ENCODE measurements around the gene CLRN1.
A peak's percentile ranks its signal among the peaks of the same experiment; 100 is the strongest.

CLRN1 gene

GRCh38 chr3:151011427-151011826 lies 38.9 kb upstream of the CLRN1 start:
- peak; percentile 3 for DNase-seq (ENCODE audit: low read depth)
- no peak overlapping the region for H3K4me3 ChIP-seq (ENCODE audit: control insufficient read depth, low read depth, low read length)
- no peak for TF ChIP-seq CTCF (IDR thresholded peaks at IDR 0.05; ENCODE audit: control insufficient read depth, insufficient read depth, low read depth, low read length, missing control alignments)

GRCh38 chr3:151009981-151010380 lies 37.5 kb upstream of the CLRN1 start:
- TF ChIP-seq CTCF (IDR thresholded peaks at IDR 0.05; ENCODE audit: control insufficient read depth, insufficient read depth, low read depth, low read length, missing control alignments), result no peak
- H3K4me3 ChIP-seq (ENCODE audit: control insufficient read depth, low read depth, low read length), result no peak overlapping the region
- no peak for DNase-seq (ENCODE audit: low read depth)

GRCh38 chr3:151009430-151009829 lies 36.9 kb upstream of the CLRN1 start:
- no peak for TF ChIP-seq CTCF (IDR thresholded peaks at IDR 0.05; ENCODE audit: control insufficient read depth, insufficient read depth, low read depth, low read length, missing control alignments)
- DNase-seq (ENCODE audit: low read depth), result no peak
- H3K4me3 ChIP-seq (ENCODE audit: control insufficient read depth, low read depth, low read length), result no peak overlapping the region

- TF ChIP-seq CTCF (IDR thresholded peaks at IDR 0.05; ENCODE audit: control insufficient read depth, insufficient read depth, low read depth, low read length, missing control alignments), result peak; percentile 70
- peak; percentile 41 for DNase-seq (ENCODE audit: low read depth)
Observed at GRCh38 chr3:151008699-151009098, 36.2 kb upstream of the CLRN1 start.

GRCh38 chr3:151003768-151004134 lies 31.2 kb upstream of the CLRN1 start:
- TF ChIP-seq CTCF (IDR thresholded peaks at IDR 0.05; ENCODE audit: control insufficient read depth, insufficient read depth, low read depth, low read length, missing control alignments), result no peak
- no peak overlapping the region for H3K4me3 ChIP-seq (ENCODE audit: control insufficient read depth, low read depth, low read length)
- DNase-seq (ENCODE audit: low read depth), result no peak

More at GRCh38 chr3:151008699-151009098, 36.2 kb upstream of the CLRN1 start:
- H3K4me3 ChIP-seq (ENCODE audit: control insufficient read depth, low read depth, low read length), result no peak overlapping the region

- TF ChIP-seq CTCF (IDR thresholded peaks at IDR 0.05; ENCODE audit: control insufficient read depth, insufficient read depth, low read depth, low read length, missing control alignments), result no peak
- H3K4me3 ChIP-seq (ENCODE audit: control insufficient read depth, low read depth, low read length), result no peak overlapping the region
- DNase-seq (ENCODE audit: low read depth), result no peak
Observed at GRCh38 chr3:151003029-151003767, 30.7 kb upstream of the CLRN1 start.
